GOT3 (cell line): ENCODE data around the gene SLC22A7.
"Not testable (repeated sequence)": the region's sequence is repeated elsewhere in the genome, so short reads cannot be mapped to it uniquely, and the experiment has no call there.

Experiments
- DNase-seq: peaks from one replicate; lab custom pipeline; 2025; ENCODE audit warnings: mixed read lengths; lab: John Stamatoyannopoulos, UW

SLC22A7 gene

GRCh38 chr6:43302126-43302525, 4.1 kb downstream of the SLC22A7 start:
- no peak for DNase-seq

GRCh38 chr6:43303006-43303405, 4.9 kb downstream of the SLC22A7 start:
- DNase-seq: not testable (repeated sequence)

- DNase-seq: no peak
Observed at GRCh38 chr6:43303751-43304331, 5.8 kb downstream of the SLC22A7 start.

GRCh38 chr6:43304361-43304760, 6.3 kb downstream of the SLC22A7 start:
- DNase-seq: no peak

- no peak for DNase-seq
Observed at GRCh38 chr6:43304882-43305281, 6.8 kb downstream of the SLC22A7 start.

GRCh38 chr6:43306086-43306485, 8.0 kb downstream of the SLC22A7 start:
- no peak for DNase-seq

GRCh38 chr6:43307451-43308100, 9.5 kb downstream of the SLC22A7 start:
- no peak for DNase-seq

- no peak for DNase-seq
Observed at GRCh38 chr6:43308101-43308989, 10.3 kb downstream of the SLC22A7 start, which contains the start of gene CRIP3. Gene CRIP3, minus strand, starts transcription at chr6:43308826. Its CDS starts 34 bp downstream, at chr6:43308792.

- no peak for DNase-seq
Observed at GRCh38 chr6:43308990-43309477, 11.0 kb downstream of the SLC22A7 start.

GRCh38 chr6:43310134-43310533, 12.1 kb downstream of the SLC22A7 start:
- no peak for DNase-seq

- DNase-seq: no peak
Observed at GRCh38 chr6:43310624-43311023, 12.6 kb downstream of the SLC22A7 start.

GRCh38 chr6:43311666-43312065, 13.6 kb downstream of the SLC22A7 start:
- DNase-seq: no peak

GRCh38 chr6:43313813-43314212, 15.8 kb downstream of the SLC22A7 start:
- no peak for DNase-seq

- no peak for DNase-seq
Observed at GRCh38 chr6:43318011-43318410, 20.0 kb downstream of the SLC22A7 start.

- DNase-seq: no peak
Observed at GRCh38 chr6:43325876-43326275, 27.8 kb downstream of the SLC22A7 start.

- DNase-seq: no peak
Observed at GRCh38 chr6:43328528-43328927, 30.5 kb downstream of the SLC22A7 start.

- no peak for DNase-seq
Observed at GRCh38 chr6:43331470-43331869, 33.4 kb downstream of the SLC22A7 start.

- no peak for DNase-seq
Observed at GRCh38 chr6:43331891-43332290, 33.8 kb downstream of the SLC22A7 start.

- DNase-seq: no peak
Observed at GRCh38 chr6:43334466-43335095, 36.5 kb downstream of the SLC22A7 start.

- no peak for DNase-seq
Observed at GRCh38 chr6:43335469-43335868, 37.4 kb downstream of the SLC22A7 start.

GRCh38 chr6:43336382-43336781, 38.3 kb downstream of the SLC22A7 start:
- no peak for DNase-seq

- no peak for DNase-seq
Observed at GRCh38 chr6:43338243-43338642, 40.2 kb downstream of the SLC22A7 start.
